Right atrium auricular region (tissue), 2 donors: Measurements from ENCODE around the gene IL6. TPM values are rescaled to one million over a fixed set of nuclear protein-coding genes. Genes with fewer than 3 reads are reported as not detected.

Experiments
- DNase-seq: peaks from one replicate; pipeline ENCODE4 v3.0.0-alpha.2; 2019; ENCODE audit warnings: low spot score
- H3K27ac ChIP-seq, 2 donors: fragments of 200-600 bp; sonication (generic); 1 replicate in 1 of 2; 2 replicates in 1 of 2; pipeline ENCODE4 v1.5.1; 2016 to 2019
- H3K27me3 ChIP-seq, 2 donors: fragments of 200-600 bp; sonication (generic); one replicate each; pipeline versions ENCODE4 v1.5.1 to v1.6.0; 2017 to 2019
- H3K36me3 ChIP-seq: fragments of 200-600 bp; sonication (generic); one replicate; pipeline ENCODE4 v1.5.1; 2016
- H3K4me1 ChIP-seq, 2 donors: fragments of 200-600 bp; sonication (generic); one replicate each; pipeline versions ENCODE4 v1.5.1 to v1.6.0; 2017 to 2019
- H3K4me3 ChIP-seq, 2 donors: fragments of 200-600 bp; sonication (generic); 1 replicate in 1 of 2; 2 replicates in 1 of 2; pipeline ENCODE4 v1.5.1; 2017 to 2019; ENCODE audit warnings: mild to moderate bottlenecking in 1 of 2, moderate library complexity in 1 of 2
- H3K9me3 ChIP-seq, 2 donors: fragments of 200-600 bp; sonication (generic); one replicate each; pipeline ENCODE4 v1.5.1; 2019
- total RNA-seq, 2 donors: library from RNA; depleted of rRNA; stranded (reverse); fragments of >200 nt; gene quantifications; one replicate each; pipeline ENCODE4 v1.1.0, GENCODE V29; 2016
- TF ChIP-seq, protein P1 (sequence below), 2 donors: fragments of 200-600 bp; sonication (generic); IDR thresholded peaks; one replicate each; pipeline ENCODE4 v1.5.1; 2019; ENCODE audit warnings: antibody characterized with exemption in 2 of 2

The IL6 gene
- total RNA-seq, 2 donors from 2014 or later = 3.6 to 19.8 TPM

DNA sequence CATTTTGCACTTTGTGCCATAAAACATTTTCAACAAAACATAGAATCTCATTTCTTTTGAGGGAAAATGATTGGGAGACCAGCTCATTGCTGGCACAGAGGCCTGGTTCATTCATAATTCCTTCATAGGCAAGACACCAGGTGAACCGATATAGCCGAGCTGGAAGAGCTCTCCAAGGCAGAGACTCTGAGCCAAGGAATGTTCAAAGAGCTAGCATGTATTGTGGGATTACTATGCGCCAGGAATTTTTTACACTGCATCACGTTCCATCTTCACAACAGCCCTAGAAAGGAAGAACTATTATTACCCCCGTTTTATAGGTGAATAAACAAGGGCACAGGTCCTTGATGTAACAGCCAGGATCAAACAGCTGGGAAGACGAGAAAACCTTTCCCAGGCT is 2.1 kb upstream of the IL6 start:
- peaks cover 0 to 53% of the 10 kb centered on the region in 2 donors for H3K4me1 ChIP-seq
- no peaks in the 10 kb centered on the region for H3K27me3 ChIP-seq
- TF ChIP-seq, protein P1, sequence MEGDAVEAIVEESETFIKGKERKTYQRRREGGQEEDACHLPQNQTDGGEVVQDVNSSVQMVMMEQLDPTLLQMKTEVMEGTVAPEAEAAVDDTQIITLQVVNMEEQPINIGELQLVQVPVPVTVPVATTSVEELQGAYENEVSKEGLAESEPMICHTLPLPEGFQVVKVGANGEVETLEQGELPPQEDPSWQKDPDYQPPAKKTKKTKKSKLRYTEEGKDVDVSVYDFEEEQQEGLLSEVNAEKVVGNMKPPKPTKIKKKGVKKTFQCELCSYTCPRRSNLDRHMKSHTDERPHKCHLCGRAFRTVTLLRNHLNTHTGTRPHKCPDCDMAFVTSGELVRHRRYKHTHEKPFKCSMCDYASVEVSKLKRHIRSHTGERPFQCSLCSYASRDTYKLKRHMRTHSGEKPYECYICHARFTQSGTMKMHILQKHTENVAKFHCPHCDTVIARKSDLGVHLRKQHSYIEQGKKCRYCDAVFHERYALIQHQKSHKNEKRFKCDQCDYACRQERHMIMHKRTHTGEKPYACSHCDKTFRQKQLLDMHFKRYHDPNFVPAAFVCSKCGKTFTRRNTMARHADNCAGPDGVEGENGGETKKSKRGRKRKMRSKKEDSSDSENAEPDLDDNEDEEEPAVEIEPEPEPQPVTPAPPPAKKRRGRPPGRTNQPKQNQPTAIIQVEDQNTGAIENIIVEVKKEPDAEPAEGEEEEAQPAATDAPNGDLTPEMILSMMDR (IDR thresholded peaks at IDR 0.05) = no peak
- no peaks in the 10 kb centered on the region for H3K36me3 ChIP-seq
- no peaks in the 10 kb centered on the region for H3K9me3 ChIP-seq
- no peak overlapping the region for H3K27ac ChIP-seq
- no peak overlapping the region for H3K4me3 ChIP-seq
- DNase-seq = no peak

DNA sequence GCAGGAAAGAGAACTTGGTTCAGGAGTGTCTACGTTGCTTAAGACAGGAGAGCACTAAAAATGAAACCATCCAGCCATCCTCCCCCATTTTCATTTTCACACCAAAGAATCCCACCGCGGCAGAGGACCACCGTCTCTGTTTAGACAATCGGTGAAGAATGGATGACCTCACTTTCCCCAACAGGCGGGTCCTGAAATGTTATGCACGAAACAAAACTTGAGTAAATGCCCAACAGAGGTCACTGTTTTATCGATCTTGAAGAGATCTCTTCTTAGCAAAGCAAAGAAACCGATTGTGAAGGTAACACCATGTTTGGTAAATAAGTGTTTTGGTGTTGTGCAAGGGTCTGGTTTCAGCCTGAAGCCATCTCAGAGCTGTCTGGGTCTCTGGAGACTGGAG is 1.4 kb upstream of the IL6 start:
- Histone ChIP-seq H3K27me3 (no peaks in the 10 kb centered on the region), H3K4me3 (no peak overlapping the region)

DNA sequence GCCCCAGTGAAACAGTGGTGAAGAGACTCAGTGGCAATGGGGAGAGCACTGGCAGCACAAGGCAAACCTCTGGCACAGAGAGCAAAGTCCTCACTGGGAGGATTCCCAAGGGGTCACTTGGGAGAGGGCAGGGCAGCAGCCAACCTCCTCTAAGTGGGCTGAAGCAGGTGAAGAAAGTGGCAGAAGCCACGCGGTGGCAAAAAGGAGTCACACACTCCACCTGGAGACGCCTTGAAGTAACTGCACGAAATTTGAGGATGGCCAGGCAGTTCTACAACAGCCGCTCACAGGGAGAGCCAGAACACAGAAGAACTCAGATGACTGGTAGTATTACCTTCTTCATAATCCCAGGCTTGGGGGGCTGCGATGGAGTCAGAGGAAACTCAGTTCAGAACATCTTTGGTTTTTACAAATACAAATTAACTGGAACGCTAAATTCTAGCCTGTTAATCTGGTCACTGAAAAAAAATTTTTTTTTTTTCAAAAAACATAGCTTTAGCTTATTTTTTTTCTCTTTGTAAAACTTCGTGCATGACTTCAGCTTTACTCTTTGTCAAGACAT is 574 bp upstream of the IL6 start:
- Histone ChIP-seq H3K27ac (peak overlapping the region; percentile 54 to 63), H3K4me1 (peaks cover 0 to 48% of the 10 kb centered on the region in 2 donors), H3K4me3 (peak overlapping the region in 1 of 2 donors; percentile 43), H3K9me3 (no peaks in the 10 kb centered on the region), H3K27me3 (no peaks in the 10 kb centered on the region), H3K36me3 (no peaks in the 10 kb centered on the region)
- TF ChIP-seq, protein P1 (IDR thresholded peaks at IDR 0.05) = peak in 1 of 2 donors; percentile 51
- peak; percentile 62 for DNase-seq

More for the DNA sequence above, 1.4 kb upstream of the IL6 start:
- no peak for DNase-seq
- Histone ChIP-seq H3K27ac (no peak overlapping the region), H3K9me3 (no peaks in the 10 kb centered on the region), H3K36me3 (no peaks in the 10 kb centered on the region), H3K4me1 (peaks cover 0 to 53% of the 10 kb centered on the region in 2 donors)
- TF ChIP-seq, protein P1 (IDR thresholded peaks at IDR 0.05) = no peak

DNA sequence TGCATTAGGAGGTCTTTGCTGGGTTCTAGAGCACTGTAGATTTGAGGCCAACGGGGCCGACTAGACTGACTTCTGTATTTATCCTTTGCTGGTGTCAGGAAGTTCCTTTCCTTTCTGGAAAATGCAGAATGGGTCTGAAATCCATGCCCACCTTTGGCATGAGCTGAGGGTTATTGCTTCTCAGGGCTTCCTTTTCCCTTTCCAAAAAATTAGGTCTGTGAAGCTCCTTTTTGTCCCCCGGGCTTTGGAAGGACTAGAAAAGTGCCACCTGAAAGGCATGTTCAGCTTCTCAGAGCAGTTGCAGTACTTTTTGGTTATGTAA is 675 bp downstream of the IL6 start:
- H3K4me1 ChIP-seq = peaks cover 0 to 44% of the 10 kb centered on the region in 2 donors
- H3K4me3 ChIP-seq = peak overlapping the region; percentile 25 to 43
- H3K36me3 ChIP-seq = no peaks in the 10 kb centered on the region
- H3K27ac ChIP-seq = peak overlapping the region; percentile 54 to 63
- no peaks in the 10 kb centered on the region for H3K9me3 ChIP-seq
- no peak for DNase-seq
- H3K27me3 ChIP-seq = no peaks in the 10 kb centered on the region
- TF ChIP-seq, protein P1 (IDR thresholded peaks at IDR 0.05) = no peak

DNA sequence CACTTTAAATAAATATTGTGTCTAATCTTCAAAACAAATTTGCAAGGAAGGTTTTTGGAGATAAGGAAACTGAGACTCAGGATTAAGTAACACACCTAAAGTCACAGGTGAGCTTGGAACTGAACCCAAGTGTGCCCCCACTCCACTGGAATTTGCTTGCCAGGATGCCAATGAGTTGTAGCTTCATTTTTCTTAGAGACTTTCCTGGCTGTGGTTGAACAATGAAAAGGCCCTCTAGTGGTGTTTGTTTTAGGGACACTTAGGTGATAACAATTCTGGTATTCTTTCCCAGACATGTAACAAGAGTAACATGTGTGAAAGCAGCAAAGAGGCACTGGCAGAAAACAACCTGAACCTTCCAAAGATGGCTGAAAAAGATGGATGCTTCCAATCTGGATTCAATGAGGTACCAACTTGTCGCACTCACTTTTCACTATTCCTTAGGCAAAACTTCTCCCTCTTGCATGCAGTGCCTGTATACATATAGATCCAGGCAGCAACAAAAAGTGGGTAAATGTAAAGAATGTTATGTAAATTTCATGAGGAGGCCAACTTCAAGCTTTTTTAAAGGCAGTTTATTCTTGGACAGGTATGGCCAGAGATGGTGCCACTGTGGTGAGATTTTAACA is 1.5 kb downstream of the IL6 start:
- Histone ChIP-seq H3K9me3 (no peaks in the 10 kb centered on the region), H3K27ac (peak overlapping the region in 1 of 2 donors; percentile 63), H3K4me3 (no peak overlapping the region), H3K36me3 (no peaks in the 10 kb centered on the region), H3K4me1 (peaks cover 0 to 35% of the 10 kb centered on the region in 2 donors), H3K27me3 (no peaks in the 10 kb centered on the region)
- DNase-seq = no peak
- TF ChIP-seq, protein P1 (IDR thresholded peaks at IDR 0.05) = no peak
